ENCODE results near the gene ARL5C. TPM values are rescaled to one million over a fixed set of nuclear protein-coding genes. Genes with fewer than 3 reads are reported as not detected.

ARL5C gene
- total RNA-seq, 6 experiments from 2014 or later = not detected

DNA sequence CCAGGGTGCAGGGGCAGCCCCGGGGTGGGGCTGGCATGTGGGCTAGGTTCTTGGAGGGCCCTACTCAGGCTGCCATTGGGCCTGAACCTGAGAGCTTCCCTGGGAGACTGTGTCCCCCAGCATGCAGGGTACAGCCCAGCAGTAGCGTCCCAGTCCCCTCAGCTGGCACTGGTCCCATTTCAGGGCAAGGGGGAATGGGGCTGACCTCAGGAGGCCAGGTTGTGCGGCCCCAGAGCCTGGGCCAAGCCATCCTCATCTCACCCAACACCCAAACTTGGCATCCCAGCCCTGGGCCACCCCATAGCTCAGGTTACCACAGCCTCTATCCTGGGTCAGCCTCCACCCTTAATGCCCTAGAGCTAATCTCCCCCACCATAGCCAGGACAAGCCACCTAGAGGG lies 20.8 kb downstream of the ARL5C start:
- DNase-seq (no peak), ATAC-seq (no peak)
- no peaks in the 10 kb centered on the region for H3K36me3 ChIP-seq
- H3K4me1 ChIP-seq = no peaks in the 10 kb centered on the region
- no peak overlapping the region for H3K4me3 ChIP-seq
- WGBS (ENCODE audit: insufficient coverage, low coverage, low lambda C conversion rate, missing lambda C conversion rate) = no CpG with 5 or more reads among the region's 3 CpGs
- TF ChIP-seq, protein P1, sequence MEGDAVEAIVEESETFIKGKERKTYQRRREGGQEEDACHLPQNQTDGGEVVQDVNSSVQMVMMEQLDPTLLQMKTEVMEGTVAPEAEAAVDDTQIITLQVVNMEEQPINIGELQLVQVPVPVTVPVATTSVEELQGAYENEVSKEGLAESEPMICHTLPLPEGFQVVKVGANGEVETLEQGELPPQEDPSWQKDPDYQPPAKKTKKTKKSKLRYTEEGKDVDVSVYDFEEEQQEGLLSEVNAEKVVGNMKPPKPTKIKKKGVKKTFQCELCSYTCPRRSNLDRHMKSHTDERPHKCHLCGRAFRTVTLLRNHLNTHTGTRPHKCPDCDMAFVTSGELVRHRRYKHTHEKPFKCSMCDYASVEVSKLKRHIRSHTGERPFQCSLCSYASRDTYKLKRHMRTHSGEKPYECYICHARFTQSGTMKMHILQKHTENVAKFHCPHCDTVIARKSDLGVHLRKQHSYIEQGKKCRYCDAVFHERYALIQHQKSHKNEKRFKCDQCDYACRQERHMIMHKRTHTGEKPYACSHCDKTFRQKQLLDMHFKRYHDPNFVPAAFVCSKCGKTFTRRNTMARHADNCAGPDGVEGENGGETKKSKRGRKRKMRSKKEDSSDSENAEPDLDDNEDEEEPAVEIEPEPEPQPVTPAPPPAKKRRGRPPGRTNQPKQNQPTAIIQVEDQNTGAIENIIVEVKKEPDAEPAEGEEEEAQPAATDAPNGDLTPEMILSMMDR (IDR thresholded peaks at IDR 0.05) = no peak
- TF ChIP-seq POLR2A (IDR thresholded peaks at IDR 0.05) = no peak
- no peaks in the 10 kb centered on the region for H3K27me3 ChIP-seq
- H3K9me3 ChIP-seq = no peaks in the 10 kb centered on the region
- no peak overlapping the region for H3K27ac ChIP-seq
- intact Hi-C loops (cut with DNase I) = loop anchor here in 1 of 2 donors (5.0 kb wide), 1 partner anchor 73 kb away; no protein-coding TSS in a partner anchor

DNA sequence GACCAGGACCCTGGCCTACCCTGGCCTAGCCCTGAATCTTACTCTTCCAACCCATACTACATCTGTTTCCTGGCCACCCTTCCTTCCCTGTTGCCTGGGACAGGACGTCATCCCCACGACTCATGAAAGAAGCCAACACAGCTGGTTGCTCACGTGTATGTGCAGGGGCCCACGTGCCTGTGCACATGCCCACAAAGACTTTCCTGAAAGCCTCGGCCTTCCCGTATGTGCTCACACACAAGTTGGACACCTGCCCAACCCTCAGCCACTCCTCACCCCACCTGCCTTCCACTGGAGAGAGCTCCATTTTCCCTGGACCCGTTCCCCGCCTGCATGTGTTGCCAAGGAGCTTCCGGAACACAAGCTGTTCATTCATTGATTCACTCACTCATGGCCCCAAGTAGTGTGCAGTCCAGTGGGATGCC lies 21.5 kb downstream of the ARL5C start:
- Histone ChIP-seq H3K36me3 (no peaks in the 10 kb centered on the region), H3K27me3 (no peaks in the 10 kb centered on the region), H3K4me3 (no peak overlapping the region), H3K9me3 (no peaks in the 10 kb centered on the region), H3K27ac (no peak overlapping the region), H3K4me1 (no peaks in the 10 kb centered on the region)
- TF ChIP-seq POLR2A (IDR thresholded peaks at IDR 0.05) = no peak
- TF ChIP-seq, protein P1 (IDR thresholded peaks at IDR 0.05) = no peak
- WGBS (ENCODE audit: insufficient coverage, low coverage, low lambda C conversion rate, missing lambda C conversion rate) = 52% methylated on average over 4 of the region's 9 CpGs
- DNase-seq (no peak), ATAC-seq (no peak)
- intact Hi-C loops (cut with DNase I) = no loop called here

DNA sequence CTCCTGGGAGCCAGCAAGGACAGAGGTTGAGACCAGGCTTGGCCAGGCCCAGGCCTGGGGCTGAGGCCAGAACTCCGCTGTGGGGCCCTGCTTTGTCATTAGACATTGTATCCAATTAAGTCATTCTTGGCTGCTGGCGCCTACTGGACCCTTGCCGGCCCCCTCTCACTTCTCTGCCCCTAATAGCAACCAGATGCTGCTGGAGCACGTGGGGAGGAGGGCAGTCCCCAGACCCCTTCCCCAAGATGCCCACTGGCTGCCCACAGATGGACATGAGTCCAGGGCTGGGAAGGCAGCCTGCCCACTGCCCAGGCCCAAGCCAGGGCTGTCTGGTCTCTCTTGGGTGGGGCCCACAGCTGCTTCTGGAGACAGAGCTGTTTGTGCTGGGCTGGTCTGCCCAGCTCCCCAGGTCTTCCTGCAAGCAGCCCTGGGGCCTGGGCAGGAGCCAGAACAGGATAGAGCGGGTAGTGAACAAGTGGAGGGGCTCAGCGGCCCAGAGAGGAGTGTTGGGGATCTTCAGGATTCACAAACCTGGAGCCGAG lies 22.3 kb downstream of the ARL5C start:
- DNase-seq (no peak), ATAC-seq (peak in 1 of 4 donors; percentile 17)
- Histone ChIP-seq H3K4me3 (no peak overlapping the region), H3K4me1 (no peaks in the 10 kb centered on the region), H3K27me3 (no peaks in the 10 kb centered on the region), H3K9me3 (no peaks in the 10 kb centered on the region), H3K27ac (no peak overlapping the region), H3K36me3 (no peaks in the 10 kb centered on the region)
- intact Hi-C loops (cut with DNase I) = no loop called here
- WGBS (ENCODE audit: insufficient coverage, low coverage, low lambda C conversion rate, missing lambda C conversion rate) = 20% methylated on average over 1 of the region's 7 CpGs
- TF ChIP-seq POLR2A (IDR thresholded peaks at IDR 0.05) = no peak
- TF ChIP-seq, protein P1 (IDR thresholded peaks at IDR 0.05) = no peak

DNA sequence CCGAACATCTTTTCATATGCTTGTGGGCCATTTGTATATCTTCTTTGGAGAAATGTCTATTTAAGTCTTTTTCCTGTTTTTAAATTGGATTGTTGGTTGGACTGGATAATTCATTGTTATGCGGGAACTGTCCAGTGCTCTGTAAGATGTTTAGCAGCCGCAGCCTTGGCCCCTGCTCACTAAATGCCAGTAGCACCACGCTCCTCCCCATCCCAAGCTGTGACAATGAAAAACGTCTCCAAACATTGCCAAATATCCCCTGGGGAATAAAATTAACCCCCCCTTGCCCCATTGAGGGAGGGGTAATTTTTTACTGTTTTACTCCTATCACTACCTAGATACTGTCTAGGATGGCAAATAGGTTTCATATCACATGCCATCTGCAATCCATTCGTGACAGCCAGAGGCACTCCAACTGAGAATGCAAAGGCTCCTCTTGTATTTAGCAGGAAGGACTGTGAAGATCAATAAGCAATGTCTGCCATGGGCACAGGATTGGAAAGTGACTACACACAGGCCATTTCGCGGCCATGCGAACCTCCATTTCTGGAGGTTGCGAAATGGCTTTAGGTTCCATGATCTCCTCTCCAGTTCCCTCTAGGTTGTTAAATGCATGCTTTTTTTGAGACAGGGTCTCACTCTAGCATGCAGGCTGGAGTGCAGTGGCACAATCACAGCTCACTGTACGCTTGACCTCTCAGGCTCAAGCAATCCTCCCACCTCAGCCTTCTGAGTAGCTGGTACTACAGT lies 23.9 kb downstream of the ARL5C start:
- Histone ChIP-seq H3K36me3 (no peaks in the 10 kb centered on the region), H3K27me3 (no peaks in the 10 kb centered on the region), H3K4me3 (no peak overlapping the region), H3K27ac (no peak overlapping the region), H3K4me1 (no peaks in the 10 kb centered on the region), H3K9me3 (no peaks in the 10 kb centered on the region)
- WGBS (ENCODE audit: insufficient coverage, low coverage, low lambda C conversion rate, missing lambda C conversion rate) = 79% methylated on average over 10 of the region's 11 CpGs
- ATAC-seq (no peak), DNase-seq (no peak)
- intact Hi-C loops (cut with DNase I) = no loop called here
- no peak for TF ChIP-seq POLR2A (IDR thresholded peaks at IDR 0.05)
- TF ChIP-seq, protein P1 (IDR thresholded peaks at IDR 0.05) = no peak
